Mucosa of gallbladder (tissue), 1 donor: Measurements from ENCODE around the gene OR2B2. TPM values are rescaled to one million over a fixed set of nuclear protein-coding genes. Genes with fewer than 3 reads are reported as not detected.
A peak's percentile ranks its signal among the peaks of the same experiment; 100 is the strongest.

Source experiments
- DNase-seq: peaks from one replicate; pipeline ENCODE4 v3.0.0-alpha.2; 2020; ENCODE audit warnings: low spot score
- total RNA-seq: library from RNA; stranded (reverse); gene quantifications from one replicate; pipeline ENCODE4 v1.2.1, GENCODE V29; 2021
- donor health status: DM: no; HTN: no; CAD: no.

OR2B2 gene
- total RNA-seq, 1 donor from 2014 or later = not detected

DNA sequence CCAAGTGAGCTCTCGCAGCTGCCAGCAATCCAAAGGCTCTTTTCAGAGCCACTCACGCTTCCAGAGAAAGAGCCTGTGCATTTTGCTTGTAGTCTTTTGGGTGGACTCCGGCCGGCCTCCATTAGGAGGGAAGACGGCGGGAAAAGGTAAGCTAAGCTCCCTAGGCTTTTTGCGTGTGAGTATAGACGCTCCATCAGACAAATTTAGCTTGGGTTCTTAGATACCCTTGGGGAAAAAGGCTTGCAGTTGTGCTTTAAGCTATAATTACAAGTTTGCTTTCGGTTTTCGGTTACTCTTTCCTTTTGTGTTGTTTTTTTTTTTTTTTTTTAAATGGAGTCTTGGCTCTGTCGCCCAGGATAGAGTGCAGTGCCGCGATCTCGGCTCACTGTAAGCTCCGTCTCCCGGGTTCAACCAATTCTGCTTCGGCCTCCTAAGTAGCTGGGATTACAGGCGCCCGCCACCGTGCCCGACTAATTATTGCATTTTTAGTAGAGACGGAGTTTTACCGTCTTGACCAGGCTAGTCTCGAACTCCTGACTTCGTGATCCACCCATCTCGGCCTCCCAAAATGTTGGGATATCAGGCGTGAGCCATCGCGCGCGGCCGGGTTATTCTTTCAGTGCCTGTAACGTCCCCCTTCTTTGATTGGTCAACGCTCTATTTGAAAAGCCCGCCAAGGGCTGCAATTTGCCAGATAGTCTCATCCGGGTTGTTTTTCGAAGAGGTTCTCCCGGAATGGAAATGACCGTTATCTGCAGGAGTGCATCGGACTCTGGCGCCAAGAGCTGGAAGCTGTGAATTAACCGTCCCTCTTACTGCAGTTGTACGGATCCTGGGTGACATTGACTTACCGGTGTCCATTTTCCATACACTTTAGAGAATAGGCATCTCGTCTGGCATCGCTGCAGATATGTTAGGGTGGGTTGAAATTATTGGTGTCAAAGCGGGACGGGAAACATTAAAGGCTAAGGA lies 18.1 kb downstream of the OR2B2 start:
- DNase-seq = peak; percentile 91

DNA sequence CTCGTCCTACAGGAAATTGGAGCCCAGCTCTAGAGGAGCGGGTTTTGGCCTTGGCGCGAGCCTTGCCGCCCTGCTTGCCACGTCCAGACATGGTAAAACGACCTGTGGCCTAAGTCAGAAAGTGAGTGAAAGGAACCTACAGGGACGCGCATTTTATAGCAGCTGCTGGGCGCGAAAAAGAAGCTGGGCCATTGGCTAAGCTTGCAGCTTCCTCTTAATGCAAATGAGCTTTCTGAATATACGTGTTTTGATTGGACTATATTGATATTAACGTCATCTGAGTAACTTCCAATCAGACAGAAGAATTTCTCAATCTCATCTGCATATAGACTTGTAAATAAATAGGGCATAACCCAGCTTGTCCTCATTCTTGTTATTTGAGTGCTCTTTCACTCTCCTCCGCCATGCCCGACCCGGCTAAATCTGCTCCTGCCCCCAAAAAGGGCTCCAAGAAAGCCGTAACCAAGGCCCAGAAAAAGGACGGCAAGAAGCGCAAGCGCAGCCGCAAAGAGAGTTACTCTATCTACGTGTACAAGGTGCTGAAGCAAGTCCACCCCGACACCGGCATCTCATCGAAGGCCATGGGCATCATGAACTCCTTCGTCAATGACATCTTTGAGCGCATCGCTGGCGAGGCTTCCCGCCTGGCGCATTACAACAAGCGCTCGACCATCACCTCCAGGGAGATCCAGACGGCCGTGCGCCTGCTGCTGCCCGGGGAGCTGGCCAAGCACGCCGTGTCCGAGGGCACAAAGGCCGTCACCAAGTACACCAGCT lies 18.9 kb downstream of the OR2B2 start:
- peak; percentile 94 for DNase-seq

DNA sequence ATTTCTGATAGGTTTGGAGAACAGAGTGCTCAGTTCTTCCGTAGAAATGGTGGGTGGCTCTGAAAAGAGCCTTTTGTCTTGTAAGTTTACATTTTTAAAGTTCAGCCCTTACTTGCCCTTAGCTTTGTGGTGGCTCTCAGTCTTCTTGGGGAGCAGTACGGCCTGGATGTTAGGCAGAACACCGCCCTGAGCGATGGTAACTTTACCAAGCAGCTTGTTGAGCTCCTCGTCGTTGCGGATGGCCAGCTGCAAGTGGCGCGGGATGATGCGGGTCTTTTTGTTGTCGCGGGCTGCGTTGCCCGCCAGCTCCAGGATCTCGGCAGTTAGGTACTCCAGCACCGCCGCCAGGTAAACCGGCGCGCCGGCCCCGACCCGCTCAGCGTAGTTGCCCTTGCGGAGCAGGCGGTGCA lies 19.5 kb downstream of the OR2B2 start:
- DNase-seq = no peak

DNA sequence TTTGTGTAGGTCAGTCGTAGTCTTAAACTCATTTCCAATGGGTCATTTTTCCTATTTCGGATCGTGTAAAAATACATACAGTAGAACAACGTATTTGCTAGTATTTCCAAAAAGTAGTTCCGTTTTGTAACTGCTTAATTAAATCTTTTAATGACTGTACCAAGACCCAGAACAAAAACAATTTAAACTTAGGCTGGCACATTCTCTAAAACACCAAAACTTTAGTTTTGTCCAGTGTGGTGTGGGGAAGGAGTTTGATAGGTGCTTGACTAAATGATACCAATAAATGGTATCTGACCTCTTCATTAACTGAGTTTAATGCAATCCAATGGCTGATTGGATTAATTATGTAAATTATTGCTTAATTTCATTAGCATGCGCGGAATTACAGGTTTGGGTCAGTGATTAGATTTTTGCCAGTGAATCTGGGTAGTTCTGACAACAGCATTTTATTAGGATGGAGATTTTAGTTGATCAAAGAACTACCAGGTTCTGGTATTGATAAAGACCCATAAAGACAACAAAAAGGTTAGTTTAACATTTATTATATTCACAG lies 20.8 kb downstream of the OR2B2 start:
- no peak for DNase-seq

DNA sequence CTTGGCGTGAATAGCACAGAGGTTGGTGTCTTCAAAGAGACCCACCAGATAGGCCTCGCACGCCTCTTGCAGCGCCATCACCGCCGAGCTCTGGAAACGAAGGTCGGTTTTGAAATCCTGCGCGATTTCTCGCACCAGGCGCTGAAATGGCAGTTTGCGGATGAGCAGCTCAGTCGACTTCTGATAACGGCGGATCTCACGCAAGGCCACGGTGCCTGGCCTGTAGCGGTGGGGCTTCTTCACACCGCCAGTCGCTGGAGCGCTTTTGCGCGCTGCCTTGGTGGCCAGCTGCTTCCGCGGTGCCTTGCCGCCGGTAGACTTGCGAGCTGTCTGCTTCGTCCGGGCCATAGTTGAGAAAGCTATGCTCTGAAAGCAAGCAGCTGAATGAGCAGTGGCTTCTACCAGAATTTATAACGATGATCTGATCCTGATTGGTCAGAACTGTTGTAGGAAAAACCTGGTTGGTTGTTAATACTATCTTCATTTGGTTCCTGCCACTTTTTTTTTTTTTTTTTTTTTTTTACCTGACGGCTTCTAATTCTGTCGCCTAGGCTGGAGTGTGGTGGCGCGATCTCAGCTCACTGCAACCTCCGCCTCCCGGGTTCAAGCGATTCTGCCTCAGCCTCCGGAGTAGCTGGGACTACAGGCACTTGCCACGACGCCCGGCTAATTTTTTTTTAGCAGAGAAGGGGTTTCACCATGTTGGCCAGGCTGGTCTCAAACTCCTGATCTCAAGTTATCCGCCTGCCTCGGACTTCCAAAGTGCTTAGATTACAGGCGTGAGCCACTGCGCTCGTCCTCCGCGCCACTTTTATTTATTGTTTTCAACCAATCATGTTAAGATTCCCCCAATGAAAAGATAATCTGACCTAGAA lies 21.5 kb downstream of the OR2B2 start:
- DNase-seq = peak; percentile 79

DNA sequence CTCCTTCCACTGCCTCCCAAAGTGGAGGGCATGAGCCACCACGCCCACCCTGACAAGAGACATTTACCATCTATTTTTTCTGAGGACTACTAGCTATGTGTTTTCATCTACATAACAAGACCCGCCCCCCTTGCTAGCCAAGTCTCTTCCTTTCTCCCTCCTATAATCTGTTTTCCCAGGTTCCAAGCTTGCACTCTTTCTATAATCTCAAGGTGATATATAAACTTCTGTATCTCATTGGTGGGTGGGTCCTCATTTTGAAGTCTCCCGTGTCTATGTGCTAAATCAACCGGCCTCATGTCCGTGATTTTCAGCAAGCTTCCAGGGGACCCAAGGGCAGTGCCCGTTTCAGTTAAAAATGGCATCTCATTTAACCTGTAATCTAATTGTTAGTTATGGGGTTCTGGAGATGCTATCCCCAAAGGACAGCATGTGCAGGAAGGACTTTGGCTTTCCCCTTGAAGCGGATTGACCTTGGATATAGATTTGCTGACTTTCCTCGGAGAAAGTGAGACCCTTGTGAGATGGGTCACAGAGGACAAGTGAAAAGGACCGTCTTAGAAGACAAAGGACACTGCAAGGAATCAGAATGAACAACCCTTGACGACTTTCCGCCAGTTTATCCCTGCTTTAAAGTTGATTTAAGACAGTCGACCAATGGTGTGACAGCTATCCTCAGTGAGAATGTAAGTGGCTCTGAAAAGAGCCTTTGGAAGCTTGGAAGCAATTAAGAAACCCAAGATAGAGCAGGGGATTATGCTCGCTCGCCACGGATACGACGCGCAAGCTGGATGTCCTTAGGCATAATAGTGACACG lies 22.4 kb downstream of the OR2B2 start:
- DNase-seq = no peak

DNA sequence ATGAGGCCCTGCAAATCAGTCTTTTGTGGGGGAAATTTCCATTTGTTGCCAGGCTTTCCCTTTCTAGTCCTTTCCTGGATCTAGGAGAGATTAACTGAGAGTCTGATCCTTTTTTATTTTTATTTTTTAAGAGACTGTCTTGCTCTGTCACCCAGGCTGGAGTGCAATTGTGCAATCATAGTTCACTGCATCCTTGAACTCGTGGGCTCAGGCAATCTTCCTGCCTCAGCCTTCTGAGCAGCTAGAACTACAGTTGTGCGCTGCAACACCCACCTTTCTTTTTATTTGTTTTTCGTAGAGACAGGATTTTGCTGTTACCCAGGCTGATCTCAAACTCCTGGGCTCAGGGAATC lies 22.9 kb downstream of the OR2B2 start:
- DNase-seq = no peak

DNA sequence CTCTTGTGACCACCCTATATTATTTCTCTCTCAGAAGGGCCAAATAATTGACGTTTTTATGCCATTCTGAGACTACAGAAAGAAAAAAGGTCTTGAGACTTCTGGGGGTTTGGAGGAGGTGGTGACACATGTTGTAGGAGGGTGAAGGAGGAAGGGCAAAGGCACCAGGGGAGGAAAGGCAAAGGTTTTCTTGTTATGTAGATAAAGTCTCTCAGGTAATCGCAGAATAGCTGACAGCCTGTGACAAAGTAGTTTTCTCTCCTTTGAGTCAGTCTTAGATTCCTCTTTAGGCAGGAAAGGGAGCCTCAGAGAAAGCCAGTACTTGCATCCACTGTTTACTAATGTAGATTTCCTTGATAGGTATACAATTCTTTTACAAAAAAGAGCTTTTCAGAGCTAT lies 23.6 kb downstream of the OR2B2 start:
- no peak for DNase-seq

DNA sequence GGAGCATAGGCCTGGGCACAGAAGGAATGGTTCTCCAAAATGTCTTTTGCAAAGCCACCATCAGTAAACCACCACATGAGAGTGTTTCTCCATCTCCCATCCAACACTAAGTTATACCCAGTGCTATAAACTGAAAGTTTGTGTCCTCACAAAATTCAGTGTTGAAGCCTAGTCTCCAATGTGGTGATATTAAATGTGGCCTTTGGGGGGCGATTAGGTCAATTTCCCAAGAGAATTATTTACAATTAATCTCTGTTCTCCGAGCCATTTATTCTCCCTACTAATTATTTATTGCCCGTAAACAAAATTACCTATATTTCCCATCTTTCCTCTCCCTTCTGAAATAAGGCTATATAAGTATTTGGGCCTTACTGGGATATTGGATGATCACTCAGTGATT lies 26.1 kb downstream of the OR2B2 start:
- DNase-seq = no peak

DNA sequence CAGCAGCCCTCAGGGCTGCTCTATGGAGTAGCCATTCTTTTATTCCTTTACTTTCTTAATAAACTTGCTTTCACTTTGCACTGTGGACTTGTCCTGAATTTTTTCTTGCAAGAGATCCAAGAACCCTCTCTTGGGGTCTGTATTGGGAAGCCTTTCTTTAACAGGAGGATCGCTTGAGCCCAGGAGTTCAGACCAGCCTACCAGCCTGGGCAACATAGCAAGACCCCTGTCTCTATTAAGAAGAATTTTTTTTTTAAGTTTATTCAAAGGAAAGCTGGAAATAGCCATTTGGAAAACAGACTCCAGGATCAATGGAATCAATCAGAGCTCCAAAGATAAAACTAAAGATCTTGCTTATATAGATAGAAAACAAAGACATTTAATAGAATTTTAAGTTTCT lies 29.1 kb downstream of the OR2B2 start:
- no peak for DNase-seq

DNA sequence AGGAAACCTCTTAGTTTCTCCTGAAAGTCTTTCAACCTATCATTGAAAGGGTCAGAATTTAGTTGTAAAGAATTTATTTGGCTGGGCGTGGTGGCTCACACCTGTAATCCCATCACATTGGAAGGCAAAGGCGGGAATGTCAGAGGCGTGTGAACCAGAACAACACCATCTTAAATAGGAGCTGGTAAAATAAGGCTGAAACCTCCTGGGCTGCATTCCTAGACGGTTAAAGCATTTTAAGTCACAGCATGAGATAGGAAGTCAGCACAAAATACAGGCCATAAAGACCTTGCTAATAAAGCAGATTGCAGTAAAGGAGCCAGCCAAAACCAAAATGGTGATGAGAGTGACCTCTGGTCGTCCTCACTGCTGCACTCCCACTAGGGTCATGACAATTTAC lies 29.6 kb downstream of the OR2B2 start:
- DNase-seq = no peak

DNA sequence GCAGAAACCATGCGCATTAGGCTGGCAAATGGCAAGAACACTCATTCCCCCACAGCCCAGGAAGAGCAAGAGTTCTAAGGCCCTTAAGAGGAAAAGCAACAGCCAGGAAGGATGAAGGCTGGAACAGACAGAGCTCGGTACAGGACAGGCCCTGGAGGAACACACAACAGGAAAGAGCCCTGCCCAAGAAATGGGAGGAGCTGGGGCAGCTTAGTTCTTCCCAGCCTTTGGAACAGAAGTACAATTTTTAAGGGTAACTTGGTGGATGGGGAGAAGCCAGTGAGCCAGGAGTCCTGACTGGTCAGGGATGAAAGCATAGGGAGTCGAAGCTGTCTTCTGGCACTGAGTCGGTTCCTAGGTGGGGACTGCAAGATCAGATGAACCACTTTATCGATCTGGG lies 32.4 kb downstream of the OR2B2 start:
- no peak for DNase-seq

DNA sequence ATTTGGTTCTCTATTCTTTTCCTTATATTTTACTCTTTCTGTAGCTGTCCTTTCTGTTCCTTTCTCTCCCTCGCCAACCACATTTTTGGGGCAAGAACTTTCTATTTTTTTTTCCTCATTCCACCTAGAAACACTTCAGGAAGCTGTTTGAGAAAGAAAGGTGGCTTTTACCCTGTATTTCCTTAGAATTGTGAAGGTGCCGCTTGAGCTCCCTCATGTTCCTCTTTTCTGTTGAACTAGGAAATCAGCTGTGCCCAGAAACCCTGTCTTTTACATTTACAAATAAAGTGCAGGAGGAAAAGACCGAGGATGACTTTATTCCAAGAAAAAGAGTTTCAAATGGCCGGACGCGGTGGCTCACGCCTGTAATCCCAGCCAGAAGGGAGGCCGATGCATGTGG lies 38.2 kb downstream of the OR2B2 start:
- no peak for DNase-seq

DNA sequence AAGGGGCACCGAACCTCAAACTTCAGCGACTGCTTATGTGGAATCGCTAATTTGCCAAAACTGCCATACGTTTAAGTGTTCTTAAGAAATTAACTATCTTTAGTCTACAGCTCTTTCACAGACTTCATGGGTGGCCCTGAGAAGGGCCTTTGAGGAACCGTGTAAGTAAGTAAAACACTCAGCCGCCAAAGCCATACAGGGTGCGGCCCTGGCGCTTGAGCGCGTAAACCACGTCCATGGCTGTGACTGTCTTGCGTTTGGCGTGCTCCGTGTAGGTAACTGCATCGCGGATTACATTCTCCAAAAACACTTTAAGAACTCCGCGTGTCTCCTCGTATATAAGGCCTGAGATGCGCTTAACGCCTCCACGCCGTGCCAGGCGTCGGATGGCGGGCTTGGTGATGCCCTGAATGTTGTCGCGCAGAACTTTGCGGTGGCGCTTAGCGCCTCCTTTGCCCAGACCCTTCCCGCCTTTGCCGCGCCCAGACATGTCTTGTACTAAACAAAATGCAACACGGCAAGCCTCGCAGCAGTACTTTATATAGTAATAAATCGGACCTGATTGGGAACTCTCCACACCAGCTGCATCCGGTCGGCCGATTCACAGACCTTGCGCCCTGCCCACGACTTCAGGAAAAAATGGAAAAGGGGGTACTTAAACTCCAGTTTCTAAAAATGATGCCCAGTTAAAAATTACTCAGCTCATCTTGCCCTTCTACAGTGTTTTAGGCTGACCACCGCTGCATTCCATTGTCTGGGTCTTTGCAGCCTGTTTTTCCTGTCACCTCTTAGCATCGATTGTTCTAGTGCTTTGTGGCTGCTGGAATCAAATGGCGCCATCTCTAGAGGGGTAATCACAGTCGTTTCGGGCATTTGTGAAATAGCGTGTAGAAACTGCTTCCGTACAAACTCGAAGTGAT lies 38.9 kb downstream of the OR2B2 start:
- DNase-seq = peak; percentile 79

DNA sequence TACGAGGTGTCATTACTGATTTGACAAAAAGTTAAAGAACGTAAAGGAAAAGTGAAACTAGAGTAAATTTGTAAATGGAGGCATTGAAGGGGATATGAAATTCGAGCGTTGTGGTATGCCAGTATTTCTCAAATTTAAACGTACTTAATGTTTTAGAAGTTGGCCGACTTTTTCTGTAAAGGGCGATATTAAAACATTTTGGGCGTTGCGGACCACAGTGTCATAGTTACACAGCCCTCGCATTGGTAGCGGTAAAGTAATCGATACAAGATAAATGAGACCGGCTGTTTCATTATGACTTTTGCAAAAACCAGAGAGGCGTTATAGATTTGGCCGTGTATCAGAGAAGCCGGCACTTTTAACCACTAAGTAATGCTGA lies 39.6 kb downstream of the OR2B2 start:
- no peak for DNase-seq

DNA sequence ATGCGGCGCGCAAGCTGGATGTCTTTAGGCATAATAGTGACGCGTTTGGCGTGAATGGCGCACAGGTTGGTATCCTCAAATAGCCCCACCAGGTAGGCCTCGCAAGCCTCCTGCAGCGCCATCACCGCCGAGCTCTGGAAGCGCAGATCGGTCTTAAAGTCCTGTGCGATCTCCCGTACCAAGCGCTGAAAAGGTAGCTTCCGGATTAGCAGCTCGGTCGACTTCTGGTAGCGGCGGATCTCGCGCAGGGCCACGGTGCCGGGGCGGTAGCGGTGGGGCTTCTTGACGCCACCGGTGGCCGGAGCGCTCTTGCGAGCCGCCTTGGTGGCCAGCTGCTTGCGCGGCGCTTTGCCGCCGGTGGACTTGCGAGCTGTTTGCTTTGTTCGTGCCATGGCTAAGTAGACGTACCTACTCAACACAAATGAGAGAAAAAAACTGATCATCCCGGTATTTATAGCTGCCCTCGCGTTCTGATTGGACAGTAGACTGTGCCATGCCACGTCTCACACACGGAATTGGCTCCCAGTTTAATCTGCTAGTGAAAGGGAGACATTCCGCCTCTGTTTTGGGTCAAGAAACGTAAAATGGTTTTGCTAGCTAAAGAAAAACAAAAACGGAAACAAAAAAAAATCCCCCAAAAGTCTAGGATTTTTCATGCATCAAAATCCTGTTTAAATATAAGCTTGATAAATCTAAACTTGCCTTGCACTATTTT lies 40.1 kb downstream of the OR2B2 start:
- peak; percentile 94 for DNase-seq

DNA sequence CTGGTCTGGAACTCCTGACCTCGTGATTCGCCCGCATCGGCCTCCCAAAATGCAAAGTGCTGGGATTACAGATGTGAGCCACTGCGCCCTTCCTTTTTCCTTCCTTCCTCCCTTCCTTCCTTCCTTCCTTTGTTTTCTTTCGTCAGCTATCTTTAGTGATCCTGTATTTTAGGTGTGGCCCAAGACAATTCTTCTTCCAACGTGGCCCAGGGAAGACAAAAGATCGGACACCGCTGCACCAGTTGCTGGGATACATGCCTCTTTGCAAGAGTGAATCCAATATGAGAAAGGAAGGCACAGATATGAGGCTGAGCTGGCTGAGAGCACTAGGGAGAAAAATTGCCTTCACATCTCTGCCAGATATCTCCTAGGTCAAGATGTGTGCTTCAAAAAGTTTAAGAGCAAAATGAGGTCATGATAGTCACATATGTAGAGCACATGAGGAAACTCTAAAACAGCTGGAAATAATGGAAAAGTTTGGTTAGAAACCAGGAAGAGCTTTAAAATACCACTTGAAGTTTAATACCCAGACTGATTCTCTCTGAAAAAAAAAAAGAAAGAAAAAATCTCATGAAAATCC lies 41.8 kb downstream of the OR2B2 start:
- no peak for DNase-seq

DNA sequence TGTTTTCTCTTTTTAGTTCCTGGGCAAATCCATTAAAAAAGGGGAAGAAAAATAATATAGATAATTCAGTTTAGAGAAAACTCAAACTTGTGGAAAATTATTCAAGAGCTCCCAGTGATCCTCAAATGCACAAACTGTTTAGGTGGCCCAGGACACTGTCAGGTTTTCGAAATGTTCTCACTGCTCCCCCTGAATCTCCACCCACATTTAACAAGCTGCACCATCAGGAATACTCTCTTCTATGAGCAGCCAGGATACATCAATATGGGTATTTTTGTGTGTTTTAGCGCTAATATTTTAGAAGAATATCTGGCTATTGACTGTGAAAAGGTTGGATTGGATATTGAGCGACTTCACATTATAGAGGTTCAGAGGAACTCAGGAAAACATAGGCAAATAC lies 43.9 kb downstream of the OR2B2 start:
- DNase-seq = no peak

DNA sequence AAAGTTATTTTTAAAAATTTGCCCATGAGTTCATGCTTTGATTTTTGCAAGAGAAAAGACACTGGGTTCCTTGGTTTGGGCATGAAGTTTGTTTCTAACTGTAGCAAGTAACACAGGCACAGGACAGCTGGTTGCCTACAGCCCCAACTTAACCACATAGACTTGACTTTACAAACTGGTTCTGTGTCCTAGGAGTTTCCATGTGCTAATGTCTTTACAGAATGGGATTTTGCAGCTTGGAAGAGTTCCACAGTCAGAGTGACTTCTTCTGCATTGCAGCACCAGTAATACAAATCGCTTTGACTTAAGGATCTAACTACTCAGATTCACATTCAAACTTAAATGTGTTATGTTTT lies 44.3 kb downstream of the OR2B2 start:
- no peak for DNase-seq
